ENCODE results near the gene ZBTB4.

Gene ZBTB4

DNA sequence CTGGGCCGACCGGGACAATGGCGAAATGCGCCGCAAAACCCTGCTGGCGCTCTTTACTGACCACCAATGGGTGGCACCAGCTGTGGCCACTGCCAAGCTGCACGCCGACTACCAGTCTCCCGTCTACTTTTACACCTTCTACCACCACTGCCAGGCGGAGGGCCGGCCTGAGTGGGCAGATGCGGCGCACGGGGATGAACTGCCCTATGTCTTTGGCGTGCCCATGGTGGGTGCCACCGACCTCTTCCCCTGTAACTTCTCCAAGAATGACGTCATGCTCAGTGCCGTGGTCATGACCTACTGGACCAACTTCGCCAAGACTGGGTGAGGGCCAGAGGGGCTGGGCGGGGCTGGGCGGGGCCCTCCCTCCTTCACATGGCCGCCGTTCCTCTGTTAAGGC is 63.6 kb downstream of the ZBTB4 start:
- Mint-ChIP-seq H3K36me3 (ENCODE audit: low read depth) (no peaks in the 10 kb centered on the region), H3K27ac (no peak overlapping the region)

DNA sequence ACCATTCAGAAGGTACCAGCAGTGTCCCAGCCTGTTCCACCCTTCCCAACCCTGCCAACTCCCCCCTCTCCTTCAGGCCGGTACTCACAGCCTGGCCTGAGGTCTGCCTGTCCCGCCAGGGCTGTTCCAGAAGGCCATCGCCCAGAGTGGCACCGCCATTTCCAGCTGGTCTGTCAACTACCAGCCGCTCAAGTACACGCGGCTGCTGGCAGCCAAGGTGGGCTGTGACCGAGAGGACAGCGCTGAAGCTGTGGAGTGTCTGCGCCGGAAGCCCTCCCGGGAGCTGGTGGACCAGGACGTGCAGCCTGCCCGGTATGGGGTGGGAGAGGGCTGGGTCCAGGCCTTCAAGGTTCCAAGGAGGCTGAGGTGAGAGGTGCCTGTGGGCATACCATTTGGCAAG is 64.6 kb downstream of the ZBTB4 start:
- no peak for DNase-seq
- Mint-ChIP-seq H3K27ac (no peak overlapping the region), H3K4me3 (no peak overlapping the region), H3K36me3 (ENCODE audit: low read depth) (no peaks in the 10 kb centered on the region), H3K27me3 (no peaks in the 10 kb centered on the region), H3K9me3 (no peaks in the 10 kb centered on the region), H3K4me1 (ENCODE audit: low read depth) (no peaks in the 10 kb centered on the region)

More for the DNA sequence above, 63.6 kb downstream of the ZBTB4 start:
- Mint-ChIP-seq H3K4me1 (ENCODE audit: low read depth) (no peaks in the 10 kb centered on the region), H3K9me3 (no peaks in the 10 kb centered on the region), H3K4me3 (no peak overlapping the region), H3K27me3 (no peaks in the 10 kb centered on the region)
- DNase-seq, result no peak

GRCh38 chr17:7413346-7413985 is 66.0 kb downstream of the ZBTB4 start:
- peaks cover 3% of the 10 kb centered on the region for H3K4me1 Mint-ChIP-seq (ENCODE audit: low read depth)
- H3K4me3 Mint-ChIP-seq, result no peak overlapping the region
- no peak overlapping the region for H3K27ac Mint-ChIP-seq
- no peaks in the 10 kb centered on the region for H3K9me3 Mint-ChIP-seq
- no peaks in the 10 kb centered on the region for H3K36me3 Mint-ChIP-seq (ENCODE audit: low read depth)
- no peaks in the 10 kb centered on the region for H3K27me3 Mint-ChIP-seq
- no peak for DNase-seq

- no peaks in the 10 kb centered on the region for H3K27me3 Mint-ChIP-seq
- H3K9me3 Mint-ChIP-seq, result no peaks in the 10 kb centered on the region
- peaks cover 3% of the 10 kb centered on the region for H3K4me1 Mint-ChIP-seq (ENCODE audit: low read depth)
- DNase-seq, result no peak
- no peak overlapping the region for H3K27ac Mint-ChIP-seq
- H3K4me3 Mint-ChIP-seq, result no peak overlapping the region
- no peaks in the 10 kb centered on the region for H3K36me3 Mint-ChIP-seq (ENCODE audit: low read depth)
Measured at GRCh38 chr17:7411427-7411750, 68.0 kb downstream of the ZBTB4 start.

DNA sequence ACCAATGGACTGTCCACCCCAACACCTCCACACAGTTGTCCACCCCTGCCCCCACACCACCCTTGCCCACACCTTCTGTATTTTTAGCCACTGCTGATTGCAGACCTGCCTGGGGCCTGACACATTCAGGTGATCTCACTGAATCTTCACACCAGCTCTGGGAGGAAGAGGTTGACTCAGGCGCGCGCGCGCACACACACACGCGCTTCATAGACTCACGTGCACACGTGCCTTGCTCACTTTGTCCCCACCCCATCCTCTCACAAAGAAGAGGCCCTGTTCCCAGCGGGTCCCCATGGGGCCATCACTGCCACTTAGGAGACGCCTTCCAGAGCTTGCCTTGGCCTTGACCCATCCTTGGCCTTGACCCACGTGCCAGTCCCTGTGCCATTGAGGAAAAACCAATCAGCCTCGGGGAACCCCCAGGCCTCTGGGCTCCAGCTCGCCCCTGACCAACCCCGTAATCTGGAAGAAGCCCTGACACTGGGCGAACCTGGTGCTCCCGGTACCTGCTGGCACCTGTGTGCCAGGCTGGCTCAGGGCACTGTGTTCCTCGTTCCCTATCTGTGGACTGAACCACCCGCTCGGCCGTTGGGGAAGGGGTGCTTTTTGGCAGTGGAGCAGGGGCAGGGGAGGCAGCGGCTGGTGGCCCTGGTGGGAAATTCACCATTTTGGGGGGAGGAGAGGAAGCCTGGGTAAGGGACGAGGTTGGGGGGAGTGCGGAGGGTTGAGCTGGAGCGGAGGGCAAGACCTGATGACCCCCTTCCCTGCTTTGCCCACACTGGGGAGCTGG is 68.6 kb downstream of the ZBTB4 start:
- Mint-ChIP-seq H3K36me3 (ENCODE audit: low read depth) (no peaks in the 10 kb centered on the region), H3K4me1 (ENCODE audit: low read depth) (peaks cover 3% of the 10 kb centered on the region), H3K9me3 (no peaks in the 10 kb centered on the region), H3K4me3 (no peak overlapping the region), H3K27me3 (peaks cover 4% of the 10 kb centered on the region), H3K27ac (no peak overlapping the region)
- DNase-seq, result no peak

- Mint-ChIP-seq H3K27me3 (peaks cover 8% of the 10 kb centered on the region), H3K4me1 (ENCODE audit: low read depth) (peaks cover 7% of the 10 kb centered on the region), H3K9me3 (no peaks in the 10 kb centered on the region), H3K27ac (no peak overlapping the region), H3K36me3 (ENCODE audit: low read depth) (no peaks in the 10 kb centered on the region), H3K4me3 (no peak overlapping the region)
- DNase-seq, result no peak
Measured at GRCh38 chr17:7409716-7410115, 69.7 kb downstream of the ZBTB4 start.

All from activated T-cell treated with anti-CD3 and anti-CD28 coated beads, Interleukin-2, amount 50 U/mL, for 24 hours (primary cell).